NCI-H2196 (cell line): ENCODE data around the gene POU3F4.

ENCODE experiments used
- DNase-seq: peaks from one replicate; lab custom pipeline; 2025; ENCODE audit not compliant: unreplicated experiment; lab: John Stamatoyannopoulos, UW

POU3F4 gene

DNA sequence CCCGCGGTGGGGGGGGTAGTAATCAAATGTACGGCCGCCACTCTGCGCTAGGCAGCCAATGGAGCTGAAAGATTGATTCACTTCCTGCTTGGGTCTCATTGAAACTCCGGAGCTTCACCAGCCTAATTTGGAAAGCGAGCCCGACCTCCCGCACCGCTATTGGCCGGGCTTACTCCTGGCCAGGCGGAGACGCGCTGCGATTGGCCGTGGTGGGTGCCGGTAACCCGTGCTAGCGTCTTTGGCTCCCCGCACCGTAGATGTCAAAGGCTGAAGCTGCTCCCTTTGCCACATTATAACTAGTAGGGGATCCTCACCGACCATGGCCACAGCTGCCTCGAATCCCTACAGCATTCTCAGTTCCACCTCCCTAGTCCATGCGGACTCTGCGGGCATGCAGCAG is at the start of gene POU3F4:
TSS of gene POU3F4 (plus strand) at position 285 of the 400 bp plus-strand sequence. CDS start at position 320, 35 bp downstream.
- no peak for DNase-seq

DNA sequence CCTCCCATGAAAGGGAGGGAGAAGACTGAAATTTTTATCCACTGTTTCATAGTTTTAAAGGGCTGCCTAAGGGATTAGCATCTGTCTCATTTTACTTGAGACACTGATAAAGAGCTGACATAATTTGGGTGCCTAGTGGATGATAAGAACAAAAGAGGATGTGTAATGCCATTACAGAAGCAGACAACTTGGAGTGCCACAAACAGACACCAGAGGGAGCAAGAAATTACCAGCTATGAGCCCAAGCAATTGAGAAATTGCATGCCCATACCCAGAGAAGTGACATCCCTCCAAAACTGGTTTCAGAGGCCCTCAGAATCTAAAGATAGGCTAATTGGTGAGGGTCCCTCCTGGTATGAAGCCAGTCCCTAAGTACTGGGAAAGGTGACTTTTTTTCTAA is 38.5 kb upstream of the POU3F4 start:
- DNase-seq: no peak

DNA sequence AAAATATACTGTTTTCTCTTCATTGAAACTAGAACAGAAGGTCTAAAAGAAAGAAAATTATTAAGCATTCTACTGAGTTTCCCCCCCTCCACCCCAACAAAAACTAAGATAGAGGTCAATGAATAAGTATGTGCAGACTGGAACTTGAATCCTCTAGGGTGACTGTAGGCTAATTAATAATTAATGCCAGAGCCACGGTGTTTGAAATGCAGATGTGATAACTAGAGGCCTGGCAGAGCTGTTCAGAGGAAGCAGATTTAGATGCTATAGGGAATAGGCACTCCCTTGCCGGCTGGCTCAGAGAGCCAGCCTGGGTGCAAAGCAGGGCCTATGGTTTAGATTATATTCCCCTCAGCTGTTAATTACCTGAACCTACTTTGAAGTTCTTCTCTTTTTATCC is 12.2 kb upstream of the POU3F4 start:
- no peak for DNase-seq

DNA sequence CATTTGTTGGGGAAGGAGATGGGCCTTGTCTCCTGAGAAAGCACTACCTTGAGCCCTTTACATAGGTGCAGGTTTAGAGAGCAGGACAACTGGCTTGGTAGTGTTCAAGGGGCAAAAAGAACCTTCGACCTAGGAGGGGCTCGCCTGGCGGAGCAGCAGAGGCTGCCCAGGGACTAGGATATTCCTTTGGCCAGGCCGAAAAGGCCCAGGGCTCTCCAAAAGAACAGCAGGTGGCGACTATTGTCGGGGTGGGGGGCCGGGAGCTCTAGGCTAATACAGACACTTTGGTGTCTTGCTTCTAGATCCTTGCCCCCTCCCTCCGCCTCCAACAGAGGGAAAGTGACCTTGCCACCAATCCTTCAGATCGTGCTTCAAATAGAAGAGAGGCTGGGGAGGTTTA is 7.1 kb upstream of the POU3F4 start:
- DNase-seq: no peak

DNA sequence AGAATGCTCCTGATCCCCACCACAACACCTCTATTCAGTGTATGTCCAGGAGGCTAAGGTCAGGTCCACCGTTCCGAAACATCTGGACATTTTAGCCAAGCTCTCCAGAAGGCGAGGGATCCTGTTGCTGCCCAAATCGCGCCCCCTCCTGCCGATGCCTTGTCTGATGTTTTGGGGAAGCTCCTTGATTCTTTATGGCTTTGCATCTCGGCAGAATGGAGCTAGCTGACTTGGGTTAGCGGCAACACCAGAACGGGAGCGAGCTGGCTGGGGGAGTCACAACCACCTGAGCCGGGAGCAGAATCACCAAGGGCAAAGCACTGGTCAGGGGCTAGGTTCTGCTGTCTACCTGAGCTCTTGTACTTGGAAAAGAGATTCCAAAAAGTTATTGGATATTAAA is 6.6 kb upstream of the POU3F4 start:
- DNase-seq: no peak

DNA sequence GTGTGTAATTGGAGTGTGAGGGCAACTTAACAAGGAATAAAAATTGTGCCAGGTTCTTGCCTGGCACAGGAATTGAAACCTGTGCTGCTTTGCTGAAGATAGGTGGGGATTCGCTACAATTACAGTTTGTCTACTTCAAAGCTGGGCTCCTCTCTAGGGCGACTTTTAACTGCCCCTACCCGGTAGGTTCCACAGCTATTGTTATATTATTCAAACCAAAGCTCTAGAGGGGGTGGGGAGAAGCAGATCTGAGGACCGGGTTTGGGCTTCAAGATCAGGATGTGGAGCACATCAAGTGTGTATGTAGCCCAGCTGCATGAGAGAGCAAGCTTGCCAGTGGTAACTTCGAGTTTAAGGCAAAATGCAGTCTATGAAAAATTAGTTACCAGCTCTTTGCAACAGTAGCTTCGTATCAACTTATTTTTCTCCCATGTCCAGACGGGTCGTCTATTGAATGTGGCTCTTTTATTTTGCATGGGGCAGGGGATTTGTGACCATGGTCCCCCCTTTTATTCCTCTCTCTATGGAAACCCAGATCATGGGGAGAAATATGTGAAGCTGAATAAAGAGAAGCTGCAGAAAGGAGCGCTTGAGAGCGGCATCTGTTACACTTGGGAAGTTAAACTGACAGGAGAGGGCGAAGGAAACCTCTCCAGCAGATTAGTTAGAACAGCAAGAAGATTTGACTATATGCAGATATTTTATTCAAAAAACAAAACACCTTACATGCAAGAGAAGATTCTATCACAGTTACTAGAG is 3.2 kb upstream of the POU3F4 start:
- no peak for DNase-seq

DNA sequence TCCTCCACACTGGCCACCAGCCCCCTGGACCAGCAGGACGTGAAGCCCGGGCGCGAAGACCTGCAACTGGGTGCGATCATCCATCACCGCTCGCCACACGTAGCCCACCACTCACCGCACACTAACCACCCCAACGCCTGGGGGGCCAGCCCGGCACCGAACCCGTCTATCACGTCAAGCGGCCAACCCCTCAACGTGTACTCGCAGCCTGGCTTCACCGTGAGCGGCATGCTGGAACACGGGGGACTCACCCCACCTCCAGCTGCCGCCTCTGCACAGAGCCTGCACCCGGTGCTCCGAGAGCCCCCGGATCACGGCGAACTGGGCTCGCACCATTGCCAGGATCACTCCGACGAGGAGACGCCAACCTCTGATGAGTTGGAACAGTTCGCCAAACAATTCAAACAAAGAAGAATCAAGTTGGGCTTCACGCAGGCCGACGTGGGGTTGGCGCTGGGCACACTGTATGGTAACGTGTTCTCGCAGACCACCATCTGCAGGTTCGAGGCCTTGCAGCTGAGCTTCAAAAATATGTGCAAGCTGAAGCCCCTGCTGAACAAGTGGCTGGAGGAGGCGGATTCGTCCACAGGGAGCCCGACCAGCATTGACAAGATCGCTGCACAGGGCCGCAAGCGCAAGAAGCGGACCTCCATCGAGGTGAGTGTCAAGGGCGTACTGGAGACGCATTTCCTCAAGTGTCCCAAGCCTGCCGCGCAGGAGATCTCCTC is 600 bp downstream of the POU3F4 start:
- DNase-seq: no peak

DNA sequence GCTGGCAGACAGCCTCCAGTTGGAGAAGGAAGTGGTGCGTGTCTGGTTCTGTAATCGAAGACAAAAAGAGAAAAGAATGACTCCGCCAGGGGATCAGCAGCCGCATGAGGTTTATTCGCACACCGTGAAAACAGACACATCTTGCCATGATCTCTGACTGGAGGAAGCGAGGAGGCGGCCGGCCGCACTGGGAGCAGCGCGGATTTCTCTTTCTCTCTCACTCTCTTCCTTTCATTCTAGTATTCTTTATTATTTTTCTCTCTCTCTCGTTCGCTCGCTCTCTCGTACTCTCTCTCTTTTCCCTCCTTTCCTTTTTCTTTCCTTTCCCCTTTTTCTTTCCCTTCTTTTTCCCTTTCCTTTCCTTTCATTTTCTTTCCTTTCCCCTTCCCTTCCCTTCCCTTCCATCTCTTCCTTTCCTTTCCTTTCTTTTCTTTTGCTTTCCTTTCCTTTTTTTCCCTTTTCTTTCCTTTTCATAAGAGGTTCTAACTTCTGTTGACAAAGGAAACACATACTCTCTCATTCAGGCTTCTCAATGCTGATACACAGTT is 1.2 kb downstream of the POU3F4 start:
- DNase-seq: no peak

DNA sequence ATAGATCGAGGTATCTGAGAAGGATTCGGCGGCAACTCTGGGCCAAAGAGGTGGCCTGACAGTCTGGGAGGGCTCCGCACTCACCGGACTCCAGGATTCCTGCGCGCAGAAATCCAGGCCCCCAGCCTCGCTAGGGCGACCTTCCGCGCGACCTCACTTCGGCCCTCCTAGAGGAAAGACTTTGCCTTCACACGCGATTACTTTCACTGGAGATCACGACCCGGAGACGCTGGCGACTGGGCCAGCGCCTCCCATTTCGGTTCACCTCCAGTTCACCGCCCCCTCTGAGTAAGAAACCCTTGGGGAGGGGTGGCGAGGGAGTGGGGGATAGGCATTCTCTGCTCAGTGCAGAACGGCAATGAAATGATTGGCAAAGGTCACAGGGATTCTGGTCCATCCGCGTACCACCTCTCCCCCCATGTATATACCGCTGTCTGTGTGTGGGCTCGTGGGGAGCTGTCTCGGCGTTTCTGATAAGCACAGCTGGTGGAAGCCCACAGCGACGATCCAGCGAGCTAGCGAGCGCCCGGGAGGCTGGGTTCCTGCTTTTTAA is 2.5 kb downstream of the POU3F4 start:
- DNase-seq: no peak

DNA sequence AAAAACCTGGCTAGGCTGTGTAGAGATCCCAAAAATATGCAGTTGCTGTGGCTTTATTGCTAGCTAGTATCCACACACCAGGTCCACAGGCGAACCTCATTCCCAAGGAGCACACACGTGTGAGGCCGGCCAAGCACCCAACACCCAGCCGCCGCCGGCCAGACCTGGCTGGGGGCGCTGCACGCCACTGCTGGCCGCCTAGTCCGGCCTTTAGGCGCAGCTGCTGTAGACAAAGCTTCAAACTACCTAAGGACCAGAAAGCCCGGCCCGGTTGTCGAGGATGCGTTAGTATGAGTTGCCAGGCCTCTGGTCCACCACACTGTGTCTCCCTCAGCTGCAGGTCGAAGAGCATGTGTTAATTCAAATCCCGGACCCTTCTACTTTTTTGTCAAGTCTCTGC is 3.1 kb downstream of the POU3F4 start:
- DNase-seq: no peak

DNA sequence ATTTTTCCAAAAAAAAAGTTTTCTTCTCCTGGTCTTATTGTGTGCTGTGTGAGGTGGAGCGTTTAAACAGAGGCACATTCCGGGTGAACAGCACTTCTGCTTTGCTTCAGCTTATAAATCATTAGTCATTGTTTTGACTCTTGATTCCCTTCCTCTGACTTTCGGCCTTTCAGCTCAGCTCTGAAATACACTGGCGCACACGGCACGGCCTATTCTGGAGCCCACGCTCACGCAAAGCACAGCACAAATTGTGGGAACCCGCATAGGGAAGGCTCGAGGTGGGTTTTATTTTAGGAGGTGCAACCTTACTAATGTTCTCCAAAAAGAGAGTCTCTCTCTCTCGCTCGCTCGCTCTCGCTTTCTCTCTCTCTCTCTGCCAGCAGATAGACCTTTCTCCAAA is 4.0 kb downstream of the POU3F4 start:
- DNase-seq: no peak

DNA sequence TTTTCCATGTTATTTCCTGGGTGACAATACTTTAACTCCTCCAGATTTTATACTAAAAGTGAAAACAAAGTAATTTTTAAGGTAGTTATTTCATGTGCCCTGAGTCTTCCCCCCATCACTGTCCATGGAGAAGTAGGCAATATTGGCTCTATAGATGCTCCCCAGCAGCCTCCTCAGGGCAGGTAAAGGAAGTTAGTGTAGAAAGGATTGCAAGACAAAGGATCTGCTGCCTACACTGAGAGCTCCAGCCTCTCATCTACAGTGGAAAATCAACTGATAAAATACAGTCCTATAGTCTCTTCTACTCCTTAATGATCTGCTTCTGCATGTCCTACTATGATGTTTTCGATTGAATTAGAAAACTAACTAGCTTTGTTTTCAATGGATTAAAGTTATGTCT is 8.5 kb downstream of the POU3F4 start:
- DNase-seq: no peak

DNA sequence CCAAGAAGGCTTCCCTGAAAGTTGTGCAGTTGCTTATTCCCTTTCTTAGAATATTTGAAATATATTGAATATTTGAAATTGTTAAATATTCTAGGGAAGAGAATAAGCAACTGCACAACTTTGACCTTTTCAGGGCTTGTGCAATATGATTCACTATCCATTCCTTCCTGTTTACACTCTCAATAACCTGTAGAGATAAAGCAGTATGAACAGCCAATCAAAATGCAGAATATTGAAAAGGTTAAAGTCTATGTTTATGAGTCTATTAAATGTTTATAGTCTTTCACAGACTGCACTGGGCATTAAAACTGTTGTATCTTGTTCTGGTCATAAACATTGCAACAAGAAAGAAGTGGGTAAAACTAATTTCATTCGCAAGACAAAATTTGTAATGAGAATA is 13.8 kb downstream of the POU3F4 start:
- no peak for DNase-seq

DNA sequence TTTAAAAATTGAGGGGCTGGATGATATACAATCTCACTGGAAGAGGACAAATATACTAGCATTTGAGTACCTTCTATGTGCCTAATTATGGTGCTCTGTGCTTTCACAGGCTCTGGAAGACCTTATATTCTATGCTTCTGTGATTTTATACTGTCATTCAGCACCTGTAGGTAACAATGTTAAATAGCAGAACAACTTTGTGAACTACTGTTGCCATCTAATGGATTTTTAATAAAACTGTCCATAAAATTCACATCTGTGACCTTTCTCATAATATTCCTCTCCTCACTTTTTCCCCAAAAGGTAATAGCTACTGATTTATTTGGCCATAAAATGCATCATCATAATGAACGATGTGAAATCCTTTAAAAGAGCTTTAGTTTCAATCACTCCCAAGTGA is 21.9 kb downstream of the POU3F4 start:
- DNase-seq: no peak

DNA sequence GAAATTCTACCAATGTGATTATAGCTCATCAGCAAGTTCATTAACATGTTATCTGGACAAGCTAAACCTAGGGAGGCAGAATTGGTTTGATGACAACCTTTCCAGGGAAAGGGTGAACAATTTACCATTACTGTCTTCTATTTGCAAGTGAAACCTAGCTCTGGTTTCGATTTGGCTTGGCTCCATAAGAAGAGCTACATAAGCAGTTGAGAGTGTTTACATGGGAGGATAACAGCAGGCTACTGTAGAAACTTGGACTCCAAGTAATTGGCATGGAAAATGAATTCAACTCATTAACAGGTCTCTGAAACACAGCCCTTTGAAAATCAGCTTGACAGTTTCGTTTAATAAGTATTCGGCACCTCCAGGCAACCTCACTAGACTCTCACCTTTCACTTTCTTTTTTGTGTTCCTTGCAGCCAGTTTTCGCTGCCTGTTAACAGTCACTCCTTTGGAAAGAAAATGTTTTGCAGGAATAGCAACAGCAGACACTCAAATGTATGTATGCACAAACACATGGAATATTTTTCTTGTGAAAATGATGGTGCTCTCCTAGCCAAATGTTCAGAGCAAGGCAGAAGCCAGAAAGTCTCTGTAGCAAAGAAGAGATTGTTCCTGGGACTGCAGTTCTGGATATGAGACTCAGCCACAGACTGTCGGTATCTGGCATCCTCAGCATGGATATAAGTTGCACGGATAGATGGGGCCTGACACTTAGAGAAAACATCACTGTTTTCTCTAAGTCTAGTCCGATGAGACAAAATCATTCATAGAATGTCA is 27.5 kb downstream of the POU3F4 start:
- DNase-seq: no peak
